Posterior vena cava (tissue), 2 donors: ENCODE data around the gene STX4. TPM values are rescaled to one million over a fixed set of nuclear protein-coding genes. Genes with fewer than 3 reads are reported as not detected.
"Not testable (repeated sequence)": the region's sequence is repeated elsewhere in the genome, so short reads cannot be mapped to it uniquely, and the experiment has no call there.

ENCODE experiments used
- DNase-seq: peaks from one replicate; pipeline ENCODE4 v3.0.0-alpha.2; 2020; ENCODE audit warnings: low spot score
- intact Hi-C, 2 donors: fragments of 100-400 bp; cut with DNase I; formaldehyde crosslinking; loops; one replicate each; pipeline versions ENCODE4 v1.14.1 to v1.14.2; 2022 to 2023
- total RNA-seq, 2 donors: library from RNA; stranded (reverse); fragmentation: NEBNext Ultra II Directional; extraction: Animal tissue kit (Norgen Biotek cat#: 25700); gene quantifications; one replicate each; pipeline ENCODE4 v1.2.1, GENCODE V29; 2021
- donor health status: DM: yes; HTN: yes; CAD: no.
- donor health status: DM: yes; HTN: yes; CAD: no.

STX4 gene
- total RNA-seq, 2 donors from 2014 or later = 54.4 to 75.4 TPM

DNA sequence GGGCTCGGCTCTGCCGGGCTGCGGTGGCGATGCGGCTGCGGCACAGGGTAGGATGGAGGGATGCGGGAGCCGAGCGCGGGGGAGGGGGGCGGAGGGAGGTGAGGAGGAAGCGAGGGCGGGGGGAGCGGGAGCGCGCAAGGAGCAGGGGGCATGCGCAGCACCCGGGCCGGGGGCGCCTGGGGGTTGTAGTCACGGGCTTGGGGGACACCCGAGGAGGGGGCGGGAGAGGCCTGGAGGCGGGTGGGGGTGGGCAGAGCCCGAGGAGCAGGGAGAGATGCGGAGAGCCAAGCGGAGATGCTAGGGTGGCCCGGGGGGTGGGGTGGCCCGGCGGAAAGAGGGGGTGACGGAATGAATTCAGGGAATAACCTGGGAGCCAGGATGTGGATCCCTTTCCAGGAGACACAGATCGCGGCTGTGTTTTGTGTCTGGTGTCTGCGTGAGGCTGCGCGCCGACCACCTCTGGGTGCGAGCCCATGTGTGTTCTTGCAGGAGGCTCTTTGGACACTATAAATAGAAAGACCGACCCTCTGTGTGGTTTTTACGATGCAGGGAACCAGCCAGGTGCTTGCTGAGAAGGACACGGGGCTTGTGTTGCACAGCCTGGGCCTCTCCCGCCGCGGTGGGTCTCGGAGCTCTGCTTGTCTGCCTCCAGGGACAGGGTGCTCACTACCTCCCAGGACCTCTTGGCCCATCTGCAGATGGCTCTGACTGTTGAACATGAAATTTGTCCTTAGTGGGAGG lies 22.6 kb upstream of the STX4 start, which contains the start of gene STX1B:
Gene STX1B, minus strand, starts transcription at position 54 of the 741 bp plus-strand sequence. CDS start 242 bp downstream, outside the sequence.
- DNase-seq = no peak
- intact Hi-C loops = no loop called here

DNA sequence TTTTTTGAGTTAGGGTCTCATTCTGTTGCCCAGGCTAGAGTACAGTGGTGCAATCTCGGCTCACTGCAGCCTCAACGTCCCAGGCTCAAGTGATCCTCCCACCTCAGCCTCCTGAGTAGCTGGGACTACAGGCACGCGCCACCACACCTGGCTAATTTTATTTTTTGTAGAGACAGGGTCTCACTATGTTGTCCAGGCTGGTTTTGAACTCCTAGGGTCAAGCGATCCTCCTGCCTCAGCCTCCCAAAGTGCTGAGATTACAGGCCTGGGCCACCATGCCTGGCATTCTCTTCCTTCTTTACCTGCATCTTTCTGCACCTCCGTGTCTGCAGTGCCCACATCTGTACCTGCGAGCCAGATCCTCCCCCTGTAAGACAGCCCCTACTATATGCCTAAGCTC lies 21.5 kb upstream of the STX4 start:
- DNase-seq, intact Hi-C loops: not testable (repeated sequence)

DNA sequence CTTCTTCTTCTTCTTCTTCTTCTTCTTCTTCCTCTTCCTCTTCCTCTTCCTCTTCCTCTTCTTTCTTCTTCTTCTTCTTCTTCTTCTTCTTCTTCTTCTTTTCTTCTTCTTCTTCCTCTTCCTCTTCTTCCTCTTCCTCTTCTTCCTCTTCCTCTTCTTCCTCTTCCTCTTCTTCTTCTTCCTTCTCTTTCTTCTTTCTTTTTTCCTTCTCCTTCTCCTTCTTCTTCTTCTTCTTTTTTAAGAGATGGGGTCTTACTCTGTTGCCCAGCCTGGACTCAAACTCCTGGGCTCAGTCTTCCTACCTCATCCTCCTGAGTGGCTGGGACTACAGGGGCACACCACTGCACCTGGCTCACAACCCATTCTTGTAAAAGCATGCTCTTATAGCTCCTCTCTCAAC lies 20.1 kb upstream of the STX4 start:
- intact Hi-C loops, DNase-seq: not testable (repeated sequence)

DNA sequence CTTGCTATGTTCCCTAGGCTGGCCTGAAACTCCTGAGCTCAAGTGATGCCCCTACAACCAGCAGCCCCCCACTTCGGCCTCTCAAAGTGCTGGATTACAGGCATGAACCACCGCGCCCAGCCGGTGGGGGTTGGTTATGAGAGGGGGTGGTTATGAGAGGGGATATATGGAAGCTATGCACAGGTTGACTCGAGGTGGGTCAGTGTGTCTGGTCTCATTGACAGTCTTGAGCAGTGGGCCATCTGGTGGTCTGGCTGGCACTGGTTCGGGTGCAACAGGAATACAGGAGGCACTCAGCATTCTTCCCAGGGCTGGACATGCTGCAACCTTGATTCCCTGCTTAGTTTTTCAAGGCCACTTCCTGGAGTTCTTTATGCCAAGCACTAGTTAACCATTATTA lies 17.3 kb upstream of the STX4 start:
- intact Hi-C loops = no loop called here
- DNase-seq = no peak

DNA sequence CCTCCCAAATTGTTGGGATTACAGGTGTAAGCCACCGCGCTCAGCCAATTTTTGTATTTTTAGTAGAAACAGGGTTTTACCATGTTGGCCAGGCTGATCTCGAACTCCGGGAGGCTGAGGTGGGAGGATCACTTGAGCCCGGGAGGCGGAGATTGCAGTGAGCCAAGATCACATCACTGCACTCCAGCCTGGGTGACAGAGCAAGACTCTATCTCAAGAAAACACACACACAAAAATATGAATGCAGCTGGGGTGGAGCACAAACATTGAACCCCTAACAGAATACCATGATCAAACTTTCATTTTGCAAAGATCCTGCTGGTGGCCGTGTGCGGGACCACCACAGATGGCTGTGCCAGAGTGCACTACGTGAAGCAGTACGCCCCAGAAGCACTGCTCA lies 15.6 kb upstream of the STX4 start:
- intact Hi-C loops = not testable (repeated sequence)

DNA sequence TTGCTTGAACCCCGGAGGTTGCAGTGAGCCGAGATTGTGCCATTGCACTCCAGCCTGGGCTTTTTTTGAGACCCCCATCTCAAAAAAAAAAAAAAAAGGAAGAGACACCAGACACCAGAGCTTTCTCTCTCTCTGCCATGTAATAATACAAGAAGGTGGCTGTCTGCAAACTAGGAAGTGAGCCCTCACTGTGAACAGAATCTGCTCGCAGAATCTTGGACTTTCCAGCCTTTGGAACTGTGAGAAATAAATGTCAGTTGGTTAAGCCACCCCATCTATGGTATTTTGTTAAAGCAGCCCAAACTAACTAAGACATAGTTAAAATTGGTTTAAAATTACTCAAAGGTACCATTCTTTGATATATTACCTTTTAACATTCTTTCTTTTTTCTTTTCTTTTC lies 12.8 kb upstream of the STX4 start:
- DNase-seq = no peak
- intact Hi-C loops = no loop called here

More for the DNA sequence above, 15.6 kb upstream of the STX4 start:
- not testable (repeated sequence) for DNase-seq

DNA sequence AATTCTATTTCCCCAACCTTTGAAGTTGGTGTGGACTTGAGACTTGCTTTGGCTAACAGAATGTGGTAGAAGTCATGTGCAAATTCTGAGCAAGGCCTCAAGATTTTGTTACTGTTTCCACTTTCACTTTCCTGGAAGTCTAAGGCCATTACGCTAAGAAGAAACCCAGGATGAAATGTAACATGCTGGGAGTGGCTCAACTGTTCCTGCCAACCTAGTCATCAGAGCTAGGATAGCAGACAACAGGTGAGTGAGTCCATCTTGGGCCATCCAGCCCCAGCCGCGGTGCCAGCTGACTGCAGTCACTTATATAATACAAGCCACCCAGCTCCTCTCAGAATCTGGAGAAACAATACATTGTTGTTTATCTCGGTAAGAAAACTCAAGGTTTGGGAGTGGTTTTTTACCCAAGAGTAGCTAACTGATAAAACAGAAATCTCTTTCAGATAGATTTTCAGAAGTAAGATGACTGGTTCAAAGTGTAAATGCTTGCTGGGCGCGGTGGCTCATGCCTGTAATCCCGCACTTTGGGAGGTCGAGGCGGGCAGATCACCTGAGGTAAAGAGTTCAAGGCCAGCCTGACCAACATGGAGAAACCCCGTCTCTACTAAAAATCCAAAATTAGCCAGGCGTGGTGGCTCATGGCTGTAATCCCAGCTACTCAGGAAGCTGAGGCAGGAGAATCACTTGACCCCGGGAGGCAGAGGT lies 10.7 kb upstream of the STX4 start:
- intact Hi-C loops = no loop called here
- no peak for DNase-seq

DNA sequence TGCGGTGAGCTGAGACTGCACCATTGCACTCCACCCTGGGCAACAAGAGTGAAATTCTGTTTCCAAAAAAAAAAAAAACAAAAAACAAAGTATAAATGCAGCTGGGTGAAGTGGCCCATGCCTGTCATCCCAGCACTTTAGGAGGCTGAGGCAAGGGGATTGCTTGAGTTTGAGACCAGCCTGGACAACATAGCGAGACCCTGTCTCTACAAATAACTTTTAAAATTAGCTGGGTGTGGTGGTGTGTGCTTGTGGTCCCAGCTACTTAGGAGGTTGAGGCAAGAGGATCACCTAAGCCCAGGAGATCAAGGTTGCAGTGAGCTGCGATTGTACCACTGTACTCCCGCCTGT lies 10.1 kb upstream of the STX4 start:
- DNase-seq = no peak
- intact Hi-C loops = no loop called here

DNA sequence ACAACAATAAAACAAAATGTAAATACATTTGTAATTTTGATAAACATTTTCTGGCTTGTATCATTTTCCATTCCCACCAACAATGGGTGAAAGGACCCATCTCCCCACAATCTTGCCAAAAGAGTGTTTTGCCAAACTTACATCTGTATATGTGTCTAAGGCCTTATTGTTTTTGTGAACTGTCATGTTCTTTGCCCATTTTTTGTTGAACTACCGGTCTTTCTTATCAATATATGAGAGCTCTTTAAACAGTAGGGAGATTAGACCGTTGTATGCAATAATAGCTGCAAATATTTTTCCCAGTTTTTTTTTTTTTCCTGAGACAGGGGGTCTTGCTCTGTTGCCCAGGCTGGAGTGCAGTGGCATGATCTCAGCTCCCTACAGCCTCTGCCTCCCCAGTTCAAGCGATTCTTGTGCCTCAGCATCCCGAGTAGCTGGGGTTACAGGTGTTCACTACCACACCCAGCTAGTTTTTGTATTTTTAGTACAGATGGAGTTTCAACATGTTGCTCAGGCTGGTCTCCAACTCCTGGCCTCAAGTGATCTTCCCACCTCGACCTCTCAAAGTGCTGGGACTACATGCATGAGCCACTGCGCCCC lies 9.6 kb upstream of the STX4 start:
- intact Hi-C loops = no loop called here
- DNase-seq = no peak

DNA sequence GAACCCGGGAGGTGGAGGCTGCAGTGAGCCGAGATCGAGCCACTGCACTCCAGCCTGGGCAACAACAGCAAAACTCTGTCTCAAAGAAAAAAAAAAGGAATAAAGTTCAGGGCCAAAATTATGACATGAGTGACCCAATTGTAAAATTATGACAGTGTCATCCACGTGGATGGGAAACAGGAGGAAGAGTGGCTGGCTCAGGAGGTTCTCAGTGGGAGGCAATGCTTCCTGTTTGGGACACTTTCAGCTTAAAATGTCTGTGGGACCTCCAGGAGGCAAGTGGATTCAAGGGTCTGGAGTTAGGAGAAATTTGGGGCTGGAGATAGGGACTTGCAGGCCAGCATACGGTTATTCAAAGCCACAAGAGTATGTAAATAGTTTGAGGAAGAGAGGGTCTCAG lies 8.0 kb upstream of the STX4 start:
- intact Hi-C loops = no loop called here
- DNase-seq = no peak

DNA sequence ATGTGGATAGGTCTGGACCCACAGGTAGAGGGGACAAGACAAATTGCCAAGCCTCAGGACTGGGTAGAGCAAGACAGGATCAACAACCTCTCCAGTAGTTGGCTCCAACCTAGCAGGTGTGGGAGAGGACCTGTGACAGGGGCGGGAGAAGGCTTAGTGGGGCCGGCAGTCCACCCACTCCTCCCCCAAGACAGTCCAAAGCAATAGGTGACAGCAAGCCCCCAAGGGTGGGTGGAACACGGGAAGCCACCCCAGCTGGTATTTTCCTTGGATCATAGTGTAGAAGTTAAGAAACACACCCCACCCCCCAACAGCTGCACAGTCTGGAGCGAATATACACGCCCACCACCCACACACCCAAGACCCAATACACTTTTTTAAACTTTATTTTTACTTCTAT lies 4.1 kb upstream of the STX4 start:
- intact Hi-C loops = no loop called here
- no peak for DNase-seq

DNA sequence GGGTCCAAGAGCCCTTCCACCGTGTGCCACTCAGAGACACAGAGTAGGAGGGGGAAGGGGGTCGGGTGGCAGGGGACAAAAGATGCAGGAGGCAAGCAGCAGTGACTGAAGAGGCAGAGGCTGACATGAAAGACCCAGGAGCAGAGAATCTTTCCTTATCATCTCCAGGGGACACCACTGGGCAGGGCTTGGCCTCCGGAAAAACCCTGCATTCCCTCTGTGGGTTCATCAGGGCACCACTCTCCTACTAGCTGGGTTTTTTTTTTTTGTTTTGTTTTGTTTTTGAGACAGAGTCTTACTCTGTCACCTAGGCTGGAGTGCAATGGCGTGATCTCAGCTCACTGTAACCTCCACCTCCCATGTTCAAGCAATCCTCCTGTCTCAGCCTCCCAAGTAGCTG lies 2.1 kb upstream of the STX4 start:
- DNase-seq = no peak
- intact Hi-C loops = loop anchor here in 1 of 2 donors (5.0 kb wide), 1 partner anchor 34 kb away; no protein-coding TSS in a partner anchor

DNA sequence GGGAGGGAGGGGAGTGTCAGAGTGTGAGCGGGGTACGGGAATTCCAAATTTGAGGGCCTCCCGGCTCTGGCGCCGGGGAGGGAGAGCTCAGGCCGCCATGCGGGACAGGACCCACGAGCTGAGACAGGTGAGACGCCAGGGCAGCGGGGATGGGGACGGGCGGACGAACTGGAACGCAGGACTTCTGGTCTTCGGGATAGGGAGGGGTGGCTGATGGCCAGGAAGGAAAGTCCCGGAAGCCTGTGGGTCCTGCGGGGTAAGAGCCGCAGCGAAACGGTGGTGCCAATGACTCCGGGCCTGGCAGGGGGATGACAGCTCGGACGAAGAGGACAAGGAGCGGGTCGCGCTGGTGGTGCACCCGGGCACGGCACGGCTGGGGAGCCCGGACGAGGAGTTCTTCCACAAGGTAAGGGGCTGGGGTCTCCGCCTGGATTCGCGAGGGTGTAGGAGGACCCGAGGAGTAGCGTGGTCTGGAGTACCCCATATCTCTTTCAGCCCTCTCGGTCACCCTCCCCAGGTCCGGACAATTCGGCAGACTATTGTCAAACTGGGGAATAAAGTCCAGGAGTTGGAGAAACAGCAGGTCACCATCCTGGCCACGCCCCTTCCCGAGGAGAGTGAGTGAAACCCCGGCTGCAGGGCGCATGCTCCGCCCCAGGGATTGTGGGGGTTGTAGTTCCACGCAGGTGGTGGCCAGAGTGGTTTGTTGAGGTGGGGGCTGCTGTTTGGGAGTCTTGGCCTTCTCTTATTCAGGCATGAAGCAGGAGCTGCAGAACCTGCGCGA lies 543 bp downstream of the STX4 start:
- intact Hi-C loops = loop anchor here in 1 of 2 donors (5.0 kb wide), 1 partner anchor 37 kb away; no protein-coding TSS in a partner anchor
- DNase-seq = peak; percentile 97

DNA sequence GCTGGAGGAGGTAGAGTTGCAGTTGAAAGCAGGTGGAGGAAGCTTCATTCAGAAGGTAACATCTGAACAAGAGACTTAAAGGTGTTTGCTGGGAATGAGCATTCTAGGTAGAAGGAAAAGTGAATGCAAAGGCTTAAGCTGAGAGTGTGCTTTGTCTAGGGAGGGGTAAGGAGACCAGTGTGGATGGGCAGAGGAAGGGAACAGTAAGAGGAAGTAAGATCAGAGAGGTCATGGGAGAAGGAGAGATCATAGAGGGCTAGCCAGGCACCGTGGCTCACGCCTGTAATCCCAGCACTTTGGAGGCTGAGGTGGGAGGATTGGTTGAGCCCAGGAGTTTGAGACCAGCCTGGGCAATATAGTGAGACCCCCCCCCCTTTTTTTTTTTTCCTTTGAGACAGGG lies 3.3 kb downstream of the STX4 start:
- DNase-seq = no peak
- intact Hi-C loops = no loop called here

DNA sequence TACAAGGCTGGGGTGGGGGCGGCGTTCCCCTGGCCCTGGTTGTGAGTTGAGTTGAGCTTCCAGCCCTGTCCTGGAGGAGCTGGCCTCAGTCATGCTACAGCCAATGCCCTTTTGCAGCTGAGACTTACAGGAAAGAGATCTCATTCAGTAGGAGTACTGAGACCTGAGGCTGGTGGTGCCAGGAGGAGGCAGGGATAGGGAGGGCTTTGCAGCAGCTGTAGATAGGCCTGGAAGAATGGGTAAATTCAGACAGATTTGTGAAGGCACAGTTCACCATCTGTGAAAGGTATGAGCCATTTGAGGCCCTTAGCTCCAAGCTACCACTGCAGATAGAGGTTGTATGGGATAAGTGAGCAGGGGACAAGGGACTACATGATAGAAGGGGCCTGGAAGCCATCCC lies 5.6 kb downstream of the STX4 start:
- no peak for DNase-seq
- intact Hi-C loops = no loop called here

DNA sequence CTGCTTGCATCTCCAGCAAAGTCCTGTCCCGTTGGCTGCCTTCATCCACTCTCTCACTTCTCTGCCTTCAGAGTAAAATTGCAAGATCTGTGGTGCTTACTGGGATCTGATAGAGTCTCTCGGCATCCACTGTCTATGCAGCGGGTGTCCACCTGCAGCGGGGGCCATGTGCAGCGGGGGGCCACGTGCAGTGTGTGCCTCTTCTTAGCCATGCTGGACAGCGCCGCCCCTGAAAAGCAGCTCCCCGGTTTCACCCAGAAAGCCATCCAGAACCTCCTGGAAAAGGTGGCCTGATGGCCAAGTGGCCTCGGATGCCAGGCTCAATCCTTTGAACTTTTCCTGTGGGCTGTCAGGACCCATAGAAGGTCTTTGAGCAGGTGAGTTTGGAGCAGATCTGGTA lies 9.5 kb downstream of the STX4 start:
- intact Hi-C loops = no loop called here
- DNase-seq = no peak

DNA sequence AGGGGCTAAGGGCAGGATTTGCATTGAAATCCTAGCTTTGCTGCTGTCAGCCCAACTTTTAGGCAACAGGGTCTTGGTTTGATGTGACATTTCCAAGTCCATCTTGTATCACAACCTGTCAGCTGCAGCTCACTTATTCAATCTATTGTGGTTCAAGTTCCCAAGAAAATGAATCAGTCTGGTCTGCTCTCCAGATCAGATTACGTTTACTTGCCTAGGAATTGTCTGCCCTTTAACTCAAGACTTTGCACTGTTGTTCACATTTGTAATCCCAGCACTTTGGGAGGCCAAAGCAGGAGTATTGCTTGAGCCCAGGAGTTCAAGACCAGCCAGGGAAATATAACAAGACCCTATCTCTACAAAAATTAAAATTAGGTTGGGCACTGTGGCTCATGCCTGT lies 10.0 kb downstream of the STX4 start:
- no peak for DNase-seq
- intact Hi-C loops = no loop called here

DNA sequence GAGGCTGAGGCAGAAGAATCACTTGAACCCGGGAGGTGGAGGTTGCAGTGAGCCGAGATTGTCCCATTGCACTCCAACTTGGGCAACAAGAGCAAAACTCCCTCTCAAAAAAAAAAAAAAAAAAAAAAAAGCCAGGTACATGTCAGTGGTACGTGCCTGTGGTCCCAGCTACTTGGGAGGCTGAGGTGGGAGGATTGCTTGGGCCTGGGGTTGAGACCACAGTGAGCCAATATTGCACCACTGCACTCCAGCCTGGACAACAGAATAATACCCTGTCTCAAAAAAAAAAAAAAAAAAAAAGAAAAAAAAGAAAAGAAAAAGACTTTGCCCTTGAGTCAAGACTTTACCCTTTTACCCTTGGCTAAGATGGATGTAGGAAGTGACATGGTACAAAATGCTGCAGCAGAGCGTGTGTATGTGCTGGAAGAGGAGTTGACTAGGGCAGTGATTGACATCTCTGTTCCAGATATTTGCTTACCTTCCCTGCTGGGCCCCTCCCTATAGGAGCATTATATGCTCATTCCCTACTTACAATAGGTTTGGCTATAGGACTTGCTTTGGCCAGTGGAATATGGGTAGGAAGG lies 10.6 kb downstream of the STX4 start:
- no peak for DNase-seq
- intact Hi-C loops = no loop called here

DNA sequence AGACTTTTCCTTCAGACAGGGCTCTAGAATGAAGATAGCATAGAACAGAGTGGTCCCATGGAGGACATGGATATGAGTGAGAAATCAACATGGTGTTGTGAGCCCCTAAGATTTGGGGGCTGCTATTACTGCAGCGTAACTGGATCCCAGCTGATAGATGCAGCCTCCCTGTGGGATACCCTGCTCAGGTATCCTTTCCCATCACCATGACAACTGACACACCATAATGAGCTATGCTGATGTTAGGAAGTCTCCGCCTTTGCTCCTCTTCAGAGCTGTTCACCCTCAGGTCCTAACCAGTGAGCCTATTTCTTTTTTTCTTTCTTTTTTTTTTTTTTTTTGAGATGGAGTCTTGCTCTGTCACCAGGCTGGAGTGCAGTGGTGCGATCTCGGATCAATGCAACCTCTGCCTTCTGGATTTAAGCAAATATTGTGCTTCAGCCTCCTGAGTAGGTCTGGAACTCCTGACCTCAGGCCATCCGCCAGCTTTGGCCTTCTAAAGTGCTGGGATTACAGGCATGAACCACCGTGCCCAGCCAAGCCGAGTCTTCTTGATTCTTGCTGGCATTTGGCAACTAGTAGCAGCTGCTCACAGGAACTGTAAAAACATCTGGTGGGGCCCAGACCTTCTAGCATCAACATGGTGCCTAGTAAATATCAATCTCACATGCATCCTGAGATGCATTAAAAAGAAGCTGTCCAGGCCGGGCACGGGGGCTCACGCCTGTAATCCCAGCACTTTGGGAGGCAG lies 17.1 kb downstream of the STX4 start:
- intact Hi-C loops = no loop called here
- DNase-seq = no peak
